NCI-H2171 (cell line): ENCODE results near the gene P2RX2.

Source experiments
- DNase-seq: peaks from one replicate; lab custom pipeline; 2025; lab: John Stamatoyannopoulos, UW

The P2RX2 gene

GRCh38 chr12:132662901-132663755 lies 44.6 kb downstream of the P2RX2 start:
- no peak for DNase-seq

GRCh38 chr12:132664206-132665148 lies 45.9 kb downstream of the P2RX2 start:
- DNase-seq: no peak

GRCh38 chr12:132665149-132665491 lies 46.5 kb downstream of the P2RX2 start:
- no peak for DNase-seq

DNA sequence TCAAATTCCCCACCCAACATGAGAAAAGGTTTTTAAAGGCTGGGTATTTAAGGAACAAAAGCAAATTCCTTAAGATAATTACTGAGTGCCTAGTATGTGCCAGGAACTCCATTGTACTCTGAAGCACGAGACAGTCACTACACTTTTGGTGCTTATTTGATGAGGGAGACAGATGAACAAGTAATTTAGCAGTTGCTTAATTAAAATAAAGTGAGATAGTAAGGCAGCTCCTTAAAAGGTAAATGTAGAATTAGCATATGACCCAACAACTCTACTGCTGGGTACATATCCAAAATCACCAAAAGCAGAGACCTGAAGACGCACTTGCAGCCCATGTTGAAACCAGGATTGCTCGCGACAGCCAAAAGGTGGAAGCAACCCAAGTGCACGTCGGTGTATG lies 47.2 kb downstream of the P2RX2 start:
- no peak for DNase-seq

GRCh38 chr12:132668191-132669088 lies 49.9 kb downstream of the P2RX2 start:
- no peak for DNase-seq

DNA sequence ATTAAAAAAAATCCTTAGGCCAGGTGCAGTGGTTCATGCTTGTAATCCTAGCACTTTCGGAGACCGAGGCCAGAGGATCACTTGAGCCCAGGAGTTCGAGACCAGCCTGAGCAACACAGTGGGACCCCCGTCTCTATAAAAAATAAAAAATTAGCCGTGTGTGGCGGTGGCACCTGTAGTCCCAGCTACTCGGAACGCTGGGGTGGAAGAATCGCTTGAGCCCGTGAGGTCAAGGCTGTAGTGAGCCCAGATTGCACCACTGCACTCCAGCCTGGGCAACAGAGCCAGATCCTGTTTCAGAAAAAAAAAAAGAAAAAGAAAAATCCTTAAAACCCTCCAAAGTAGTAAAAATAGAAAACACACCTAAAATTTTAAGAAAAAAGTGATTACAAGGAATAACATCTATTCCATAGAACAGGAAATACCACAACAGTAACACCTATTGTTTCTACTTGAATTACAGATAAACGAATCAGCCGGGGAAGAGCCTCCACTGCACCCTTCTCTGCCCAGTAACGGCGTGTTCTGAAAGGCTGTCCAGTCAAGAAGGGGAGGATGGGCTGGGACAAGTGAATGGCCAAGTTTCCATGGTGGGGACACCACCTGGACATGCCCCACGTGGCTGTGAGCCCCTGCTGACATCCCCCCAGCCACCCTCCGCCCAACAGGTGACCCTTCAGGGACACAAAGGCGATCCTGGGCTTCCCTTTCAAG lies 50.7 kb downstream of the P2RX2 start:
- no peak for DNase-seq
